OCI-LY3 (cell line): ENCODE data around the gene LDB2.

ENCODE experiments used
- EZH2phosphoT487 ChIP-seq: fragments of 200-600 bp; shearing (Covaris generic); IDR thresholded peaks from 2 replicates; pipeline ENCODE4 v1.6.1; 2018; ENCODE audit warnings: antibody characterized with exemption, mixed run types, low read depth
- TF ChIP-seq, protein P1 (sequence below): fragments of 200-600, 300-600 bp; sonication (generic); IDR thresholded peaks from 2 replicates; pipeline ENCODE4 v1.5.1; 2014; ENCODE audit warnings: antibody characterized with exemption, low read length, low read depth

DNA sequence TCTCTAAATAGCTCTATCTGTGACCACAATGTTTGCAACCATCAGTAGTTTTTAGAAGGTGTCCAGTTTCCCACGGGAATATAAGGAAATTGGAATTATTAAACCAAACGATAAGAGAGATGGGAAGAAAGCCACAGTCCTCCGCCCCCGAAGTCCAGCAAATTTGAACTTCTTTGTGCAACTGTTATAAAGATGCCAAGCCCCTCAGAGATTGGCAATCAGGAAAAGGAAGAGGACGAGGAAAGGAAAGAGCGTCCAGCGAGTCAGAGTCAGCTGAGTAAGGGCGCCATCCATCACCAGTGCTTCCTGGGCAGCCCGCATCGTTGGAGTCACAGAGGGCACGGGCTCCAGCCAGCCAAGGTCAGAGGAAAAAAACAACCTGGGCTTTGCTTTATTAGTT, 35.7 kb downstream of the LDB2 start:
- TF ChIP-seq, protein P1, sequence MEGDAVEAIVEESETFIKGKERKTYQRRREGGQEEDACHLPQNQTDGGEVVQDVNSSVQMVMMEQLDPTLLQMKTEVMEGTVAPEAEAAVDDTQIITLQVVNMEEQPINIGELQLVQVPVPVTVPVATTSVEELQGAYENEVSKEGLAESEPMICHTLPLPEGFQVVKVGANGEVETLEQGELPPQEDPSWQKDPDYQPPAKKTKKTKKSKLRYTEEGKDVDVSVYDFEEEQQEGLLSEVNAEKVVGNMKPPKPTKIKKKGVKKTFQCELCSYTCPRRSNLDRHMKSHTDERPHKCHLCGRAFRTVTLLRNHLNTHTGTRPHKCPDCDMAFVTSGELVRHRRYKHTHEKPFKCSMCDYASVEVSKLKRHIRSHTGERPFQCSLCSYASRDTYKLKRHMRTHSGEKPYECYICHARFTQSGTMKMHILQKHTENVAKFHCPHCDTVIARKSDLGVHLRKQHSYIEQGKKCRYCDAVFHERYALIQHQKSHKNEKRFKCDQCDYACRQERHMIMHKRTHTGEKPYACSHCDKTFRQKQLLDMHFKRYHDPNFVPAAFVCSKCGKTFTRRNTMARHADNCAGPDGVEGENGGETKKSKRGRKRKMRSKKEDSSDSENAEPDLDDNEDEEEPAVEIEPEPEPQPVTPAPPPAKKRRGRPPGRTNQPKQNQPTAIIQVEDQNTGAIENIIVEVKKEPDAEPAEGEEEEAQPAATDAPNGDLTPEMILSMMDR: no peak
- no peak for TF ChIP-seq EZH2phosphoT487
